Fibroblast of the aortic adventitia (primary cell): ENCODE results near the gene KRTAP10-7. TPM values are rescaled to one million over a fixed set of nuclear protein-coding genes. Genes with fewer than 3 reads are reported as not detected.
"Not testable (repeated sequence)": the region's sequence is repeated elsewhere in the genome, so short reads cannot be mapped to it uniquely, and the experiment has no call there.

Source experiments
- DNase-seq: peaks from one replicate; pipeline ENCODE4 v3.0.0-alpha.2; 2010; ENCODE audit warnings: low read depth
- H3K4me3 ChIP-seq: 2 replicates; pipeline ENCODE4 v1.5.1; 2011; ENCODE audit warnings: low read depth, mild to moderate bottlenecking, control low read depth, low read length, moderate library complexity
- total RNA-seq: library from RNA; depleted of rRNA; stranded (reverse); fragments of >200 nt; gene quantifications from 2 replicates; pipeline ENCODE4 v1.2.3, GENCODE V29; 2012; ENCODE audit warnings: low replicate concordance
- TF ChIP-seq, protein P1 (sequence below): IDR thresholded peaks from 2 replicates; pipeline ENCODE4 v1.5.1; 2011; ENCODE audit warnings: mild to moderate bottlenecking, low read length, control low read depth, inconsistent platforms; ENCODE audit not compliant: insufficient read depth

The KRTAP10-7 gene
- total RNA-seq, 1 donor, result not detected

- DNase-seq, result no peak
- H3K4me3 ChIP-seq, result no peak overlapping the region
These were observed 27.3 kb upstream of the KRTAP10-7 start for GRCh38 chr21:44572959-44573583.

GRCh38 chr21:44573630-44574456 lies 26.6 kb upstream of the KRTAP10-7 start, which contains the start of gene KRTAP10-4:
KRTAP10-4 (plus strand) TSS chr21:44573729; CDS start chr21:44573759, 30 bp downstream.
- H3K4me3 ChIP-seq, DNase-seq: not testable (repeated sequence)

More at GRCh38 chr21:44572959-44573583, 27.3 kb upstream of the KRTAP10-7 start:
- TF ChIP-seq, protein P1, sequence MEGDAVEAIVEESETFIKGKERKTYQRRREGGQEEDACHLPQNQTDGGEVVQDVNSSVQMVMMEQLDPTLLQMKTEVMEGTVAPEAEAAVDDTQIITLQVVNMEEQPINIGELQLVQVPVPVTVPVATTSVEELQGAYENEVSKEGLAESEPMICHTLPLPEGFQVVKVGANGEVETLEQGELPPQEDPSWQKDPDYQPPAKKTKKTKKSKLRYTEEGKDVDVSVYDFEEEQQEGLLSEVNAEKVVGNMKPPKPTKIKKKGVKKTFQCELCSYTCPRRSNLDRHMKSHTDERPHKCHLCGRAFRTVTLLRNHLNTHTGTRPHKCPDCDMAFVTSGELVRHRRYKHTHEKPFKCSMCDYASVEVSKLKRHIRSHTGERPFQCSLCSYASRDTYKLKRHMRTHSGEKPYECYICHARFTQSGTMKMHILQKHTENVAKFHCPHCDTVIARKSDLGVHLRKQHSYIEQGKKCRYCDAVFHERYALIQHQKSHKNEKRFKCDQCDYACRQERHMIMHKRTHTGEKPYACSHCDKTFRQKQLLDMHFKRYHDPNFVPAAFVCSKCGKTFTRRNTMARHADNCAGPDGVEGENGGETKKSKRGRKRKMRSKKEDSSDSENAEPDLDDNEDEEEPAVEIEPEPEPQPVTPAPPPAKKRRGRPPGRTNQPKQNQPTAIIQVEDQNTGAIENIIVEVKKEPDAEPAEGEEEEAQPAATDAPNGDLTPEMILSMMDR, result no peak

DNA sequence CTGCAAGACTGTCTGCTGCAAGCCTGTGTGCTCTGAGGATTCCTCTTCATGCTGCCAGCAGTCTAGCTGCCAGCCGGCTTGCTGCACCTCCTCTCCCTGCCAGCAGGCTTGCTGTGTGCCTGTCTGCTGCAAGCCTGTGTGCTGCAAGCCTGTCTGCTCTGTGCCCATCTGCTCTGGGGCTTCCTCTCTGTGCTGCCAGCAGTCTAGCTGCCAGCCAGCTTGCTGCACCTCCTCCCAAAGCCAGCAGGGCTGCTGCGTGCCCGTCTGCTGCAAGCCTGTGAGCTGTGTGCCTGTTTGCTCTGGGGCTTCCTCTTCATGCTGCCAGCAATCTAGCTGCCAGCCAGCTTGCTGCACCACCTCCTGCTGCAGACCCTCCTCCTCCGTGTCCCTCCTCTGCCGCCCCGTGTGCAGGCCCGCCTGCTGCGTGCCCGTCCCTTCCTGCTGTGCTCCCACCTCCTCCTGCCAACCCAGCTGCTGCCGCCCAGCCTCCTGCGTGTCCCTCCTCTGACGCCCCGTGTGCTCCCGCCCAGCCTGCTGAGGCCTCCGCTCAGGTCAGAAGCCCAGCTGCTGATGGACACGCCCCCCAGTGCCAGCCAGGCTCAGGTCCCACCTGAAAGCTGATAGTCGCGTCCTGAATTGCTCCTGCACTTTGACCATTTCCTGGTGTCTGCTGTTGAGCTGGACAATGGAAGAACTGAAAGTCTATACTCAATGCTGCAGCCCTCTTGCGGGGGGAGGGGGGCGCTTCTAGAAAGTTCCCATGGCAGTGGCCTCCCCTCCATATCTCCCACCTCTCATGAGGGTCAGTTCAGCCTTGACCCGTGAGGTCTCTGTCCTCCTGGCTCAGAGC lies 25.7 kb upstream of the KRTAP10-7 start:
- DNase-seq, result no peak
- H3K4me3 ChIP-seq, result no peak overlapping the region
- TF ChIP-seq, protein P1, result no peak

- TF ChIP-seq, protein P1, result no peak
- DNase-seq, result no peak
- no peak overlapping the region for H3K4me3 ChIP-seq
These were observed 24.9 kb upstream of the KRTAP10-7 start for GRCh38 chr21:44575307-44576024.

DNA sequence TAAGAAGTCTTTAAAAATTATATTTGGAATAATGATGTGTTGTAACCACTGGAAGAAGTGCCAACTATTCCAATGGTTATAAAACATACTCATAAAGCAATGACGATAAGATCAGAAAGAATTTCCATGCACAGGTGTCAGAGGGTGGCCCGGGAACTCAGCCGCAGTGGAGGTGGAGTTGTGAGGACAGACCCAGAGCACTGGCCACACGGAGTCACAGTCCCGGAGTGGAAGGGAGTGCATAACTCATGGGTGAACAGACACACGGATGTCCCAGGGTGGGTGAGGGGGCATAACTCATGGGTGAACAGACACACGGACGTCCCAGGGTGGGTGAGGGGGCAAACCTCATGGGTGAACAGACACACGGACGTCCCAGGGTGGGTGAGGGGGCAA lies 24.4 kb upstream of the KRTAP10-7 start:
- TF ChIP-seq, protein P1, result no peak
- DNase-seq, result no peak
- no peak overlapping the region for H3K4me3 ChIP-seq

DNA sequence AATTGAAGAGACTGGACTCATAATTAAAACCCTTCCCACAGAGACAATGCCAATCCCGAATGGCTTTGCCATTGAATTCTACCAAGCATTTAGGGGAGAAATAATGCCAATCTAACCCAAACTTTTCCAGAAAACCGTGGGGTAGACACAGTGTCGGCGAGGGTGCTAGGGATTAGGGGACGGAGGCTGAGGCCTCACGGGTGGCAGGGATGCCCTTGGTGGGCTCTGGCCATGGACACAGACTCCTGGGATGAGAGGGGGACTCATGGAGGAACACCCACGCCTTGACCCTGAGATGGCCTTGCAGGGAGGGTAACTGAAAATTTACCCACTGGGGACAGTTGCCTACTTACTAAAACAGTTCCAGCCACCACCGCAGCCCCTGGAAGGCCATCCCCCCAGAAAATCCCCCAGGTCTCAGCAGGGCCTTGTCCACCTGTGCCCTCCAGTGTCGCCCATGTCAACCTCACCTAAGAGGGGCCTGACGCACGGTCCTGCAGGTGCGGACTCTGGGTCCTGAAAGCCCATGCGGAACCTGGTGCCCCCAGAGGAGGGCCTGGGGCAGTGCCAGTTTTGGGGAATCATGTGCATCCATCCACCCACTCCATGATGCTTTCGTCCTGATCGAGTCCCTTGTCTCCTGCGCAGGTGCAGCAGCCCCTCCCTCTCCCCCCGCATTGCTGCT lies 21.9 kb upstream of the KRTAP10-7 start:
- DNase-seq, result no peak
- H3K4me3 ChIP-seq, result no peak overlapping the region
- TF ChIP-seq, protein P1, result no peak
